ENCODE results near the gene SYNRG. TPM values are rescaled to one million over a fixed set of nuclear protein-coding genes. Genes with fewer than 3 reads are reported as not detected.

SYNRG gene
- polyA plus RNA-seq, 1 donor, result 33.2 TPM

GRCh38 chr17:37605081-37605480 lies 4.1 kb downstream of the SYNRG start:
- Histone ChIP-seq H3K27me3 (ENCODE audit: control insufficient read depth, insufficient read depth, low read length) (no peaks in the 10 kb centered on the region), H3K36me3 (ENCODE audit: control insufficient read depth, insufficient read depth, low read length) (peaks cover 6% of the 10 kb centered on the region), H3K9me3 (ENCODE audit: control insufficient read depth, low read depth, low read length) (no peaks in the 10 kb centered on the region), H3K4me3 (ENCODE audit: low read length) (no peak overlapping the region), H3K27ac (ENCODE audit: low read length) (no peak overlapping the region), H3K4me1 (ENCODE audit: control insufficient read depth, insufficient read depth, low read length) (peaks cover 2% of the 10 kb centered on the region)
- 94% methylated on average over 3 of the region's 4 CpGs for WGBS (ENCODE audit: insufficient coverage, low lambda C conversion rate)
- no peak for DNase-seq

GRCh38 chr17:37604556-37604955 lies 4.7 kb downstream of the SYNRG start:
- no peak for DNase-seq
- H3K36me3 ChIP-seq (ENCODE audit: control insufficient read depth, insufficient read depth, low read length), result peaks cover 8% of the 10 kb centered on the region
- H3K27me3 ChIP-seq (ENCODE audit: control insufficient read depth, insufficient read depth, low read length), result no peaks in the 10 kb centered on the region
- H3K9me3 ChIP-seq (ENCODE audit: control insufficient read depth, low read depth, low read length), result no peaks in the 10 kb centered on the region
- H3K4me1 ChIP-seq (ENCODE audit: control insufficient read depth, insufficient read depth, low read length), result no peaks in the 10 kb centered on the region
- no peak overlapping the region for H3K27ac ChIP-seq (ENCODE audit: low read length)
- H3K4me3 ChIP-seq (ENCODE audit: low read length), result no peak overlapping the region
- WGBS (ENCODE audit: insufficient coverage, low lambda C conversion rate), result no CpG with 5 or more reads among the region's 6 CpGs

DNA sequence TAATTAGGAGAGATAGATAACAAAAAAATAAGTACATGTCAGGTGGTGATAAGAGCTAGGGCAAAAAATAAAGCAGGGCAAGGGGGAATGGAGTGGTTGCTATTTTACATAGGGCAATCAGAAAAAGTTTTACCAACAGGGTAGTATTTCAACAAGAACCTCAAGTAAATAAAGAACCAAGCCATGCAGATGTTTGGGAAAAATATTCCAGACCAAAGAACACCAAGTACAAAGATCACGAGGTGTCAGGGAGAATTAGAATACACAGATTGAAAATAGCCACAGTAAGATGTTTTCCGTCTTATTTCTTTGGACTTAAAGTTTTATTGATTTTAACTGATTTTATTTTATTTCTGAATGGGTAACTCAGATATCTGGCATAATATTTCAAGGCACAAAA lies 11.1 kb downstream of the SYNRG start:
- no peaks in the 10 kb centered on the region for H3K9me3 ChIP-seq (ENCODE audit: control insufficient read depth, low read depth, low read length)
- WGBS (ENCODE audit: insufficient coverage, low lambda C conversion rate), result 84% methylated on average over 2 of the region's 2 CpGs
- peaks cover 49% of the 10 kb centered on the region for H3K36me3 ChIP-seq (ENCODE audit: control insufficient read depth, insufficient read depth, low read length)
- H3K4me1 ChIP-seq (ENCODE audit: control insufficient read depth, insufficient read depth, low read length), result no peaks in the 10 kb centered on the region
- DNase-seq, result no peak
- no peak overlapping the region for H3K4me3 ChIP-seq (ENCODE audit: low read length)
- no peaks in the 10 kb centered on the region for H3K27me3 ChIP-seq (ENCODE audit: control insufficient read depth, insufficient read depth, low read length)
- H3K27ac ChIP-seq (ENCODE audit: low read length), result no peak overlapping the region

GRCh38 chr17:37592291-37592690 lies 16.9 kb downstream of the SYNRG start:
- Histone ChIP-seq H3K4me3 (ENCODE audit: low read length) (no peak overlapping the region), H3K27me3 (ENCODE audit: control insufficient read depth, insufficient read depth, low read length) (no peaks in the 10 kb centered on the region), H3K9me3 (ENCODE audit: control insufficient read depth, low read depth, low read length) (no peaks in the 10 kb centered on the region), H3K4me1 (ENCODE audit: control insufficient read depth, insufficient read depth, low read length) (no peaks in the 10 kb centered on the region), H3K27ac (ENCODE audit: low read length) (no peak overlapping the region), H3K36me3 (ENCODE audit: control insufficient read depth, insufficient read depth, low read length) (peaks cover 38% of the 10 kb centered on the region)
- no peak for DNase-seq
- 94% methylated on average over 5 of the region's 6 CpGs for WGBS (ENCODE audit: insufficient coverage, low lambda C conversion rate)

DNA sequence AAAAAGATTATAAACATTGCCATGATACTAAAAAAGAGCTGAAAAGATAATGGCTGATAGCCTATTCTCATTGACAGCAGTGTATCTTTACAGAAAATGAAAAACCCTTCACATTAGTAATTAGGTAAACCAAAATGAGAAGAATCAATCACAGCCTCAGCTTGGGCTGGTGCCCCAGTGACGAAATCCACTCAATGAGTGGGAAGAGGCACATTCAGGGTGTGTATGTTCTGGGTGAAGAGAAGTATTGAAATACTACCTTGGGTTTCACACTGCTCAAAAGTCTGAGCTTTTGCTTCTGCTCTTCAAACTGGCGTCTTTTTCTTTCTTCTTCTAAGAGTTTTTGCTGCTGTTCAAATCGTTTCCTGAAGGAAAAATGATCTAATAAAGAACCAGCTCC lies 24.2 kb downstream of the SYNRG start:
- Histone ChIP-seq H3K27me3 (ENCODE audit: control insufficient read depth, insufficient read depth, low read length) (no peaks in the 10 kb centered on the region), H3K4me3 (ENCODE audit: low read length) (no peak overlapping the region), H3K27ac (ENCODE audit: low read length) (no peak overlapping the region), H3K36me3 (ENCODE audit: control insufficient read depth, insufficient read depth, low read length) (peaks cover 44% of the 10 kb centered on the region), H3K4me1 (ENCODE audit: control insufficient read depth, insufficient read depth, low read length) (no peaks in the 10 kb centered on the region), H3K9me3 (ENCODE audit: control insufficient read depth, low read depth, low read length) (no peaks in the 10 kb centered on the region)
- 100% methylated on average over 2 of the region's 3 CpGs for WGBS (ENCODE audit: insufficient coverage, low lambda C conversion rate)
- no peak for DNase-seq

- H3K27me3 ChIP-seq (ENCODE audit: control insufficient read depth, insufficient read depth, low read length), result no peaks in the 10 kb centered on the region
- peaks cover 30% of the 10 kb centered on the region for H3K36me3 ChIP-seq (ENCODE audit: control insufficient read depth, insufficient read depth, low read length)
- no peaks in the 10 kb centered on the region for H3K4me1 ChIP-seq (ENCODE audit: control insufficient read depth, insufficient read depth, low read length)
- H3K27ac ChIP-seq (ENCODE audit: low read length), result no peak overlapping the region
- no peak overlapping the region for H3K4me3 ChIP-seq (ENCODE audit: low read length)
- no peak for DNase-seq
- WGBS (ENCODE audit: insufficient coverage, low lambda C conversion rate), result 83% methylated on average over 2 of the region's 3 CpGs
- no peaks in the 10 kb centered on the region for H3K9me3 ChIP-seq (ENCODE audit: control insufficient read depth, low read depth, low read length)
These were observed 32.9 kb downstream of the SYNRG start for GRCh38 chr17:37576281-37576680.

DNA sequence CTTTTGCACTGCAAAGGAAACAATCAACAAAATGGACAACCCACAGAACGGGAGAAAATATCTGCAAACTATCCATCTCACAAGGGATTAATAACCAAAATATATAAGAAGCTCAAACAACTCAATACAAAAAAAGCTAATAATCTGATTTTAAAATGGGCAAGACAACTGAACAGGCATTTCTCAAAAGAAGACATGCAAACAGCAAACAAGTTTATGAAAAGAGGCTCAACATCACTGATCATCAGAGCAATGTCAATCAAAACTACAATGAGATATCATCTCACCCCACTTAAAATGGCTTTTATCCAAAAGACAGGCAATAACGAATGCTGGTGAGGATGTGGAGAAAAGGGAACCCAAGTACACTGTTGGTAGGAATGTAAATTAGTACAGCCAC lies 34.8 kb downstream of the SYNRG start:
- Histone ChIP-seq H3K9me3 (ENCODE audit: control insufficient read depth, low read depth, low read length) (no peaks in the 10 kb centered on the region), H3K27ac (ENCODE audit: low read length) (no peak overlapping the region), H3K4me3 (ENCODE audit: low read length) (no peak overlapping the region), H3K27me3 (ENCODE audit: control insufficient read depth, insufficient read depth, low read length) (no peaks in the 10 kb centered on the region), H3K36me3 (ENCODE audit: control insufficient read depth, insufficient read depth, low read length) (peaks cover 39% of the 10 kb centered on the region), H3K4me1 (ENCODE audit: control insufficient read depth, insufficient read depth, low read length) (no peaks in the 10 kb centered on the region)
- WGBS (ENCODE audit: insufficient coverage, low lambda C conversion rate), result no CpG with 5 or more reads among the region's 2 CpGs
- DNase-seq, result no peak

GRCh38 chr17:37571674-37572073 lies 37.5 kb downstream of the SYNRG start:
- Histone ChIP-seq H3K36me3 (ENCODE audit: control insufficient read depth, insufficient read depth, low read length) (peaks cover 53% of the 10 kb centered on the region), H3K9me3 (ENCODE audit: control insufficient read depth, low read depth, low read length) (no peaks in the 10 kb centered on the region), H3K27me3 (ENCODE audit: control insufficient read depth, insufficient read depth, low read length) (no peaks in the 10 kb centered on the region), H3K4me3 (ENCODE audit: low read length) (no peak overlapping the region), H3K4me1 (ENCODE audit: control insufficient read depth, insufficient read depth, low read length) (no peaks in the 10 kb centered on the region), H3K27ac (ENCODE audit: low read length) (no peak overlapping the region)
- no peak for DNase-seq
- WGBS (ENCODE audit: insufficient coverage, low lambda C conversion rate), result no CpG with 5 or more reads among the region's 3 CpGs

GRCh38 chr17:37570527-37571093 lies 38.6 kb downstream of the SYNRG start:
- WGBS (ENCODE audit: insufficient coverage, low lambda C conversion rate), result 93% methylated on average over 3 of the region's 8 CpGs
- DNase-seq, result peak; percentile 5 to 21

GRCh38 chr17:37568350-37569053 lies 40.7 kb downstream of the SYNRG start:
- Histone ChIP-seq H3K9me3 (ENCODE audit: control insufficient read depth, low read depth, low read length) (no peaks in the 10 kb centered on the region), H3K36me3 (ENCODE audit: control insufficient read depth, insufficient read depth, low read length) (peaks cover 59% of the 10 kb centered on the region), H3K4me1 (ENCODE audit: control insufficient read depth, insufficient read depth, low read length) (no peaks in the 10 kb centered on the region), H3K4me3 (ENCODE audit: low read length) (no peak overlapping the region), H3K27me3 (ENCODE audit: control insufficient read depth, insufficient read depth, low read length) (no peaks in the 10 kb centered on the region), H3K27ac (ENCODE audit: low read length) (no peak overlapping the region)
- 100% methylated on average over 1 of the region's 2 CpGs for WGBS (ENCODE audit: insufficient coverage, low lambda C conversion rate)
- DNase-seq, result no peak

More at GRCh38 chr17:37570527-37571093, 38.6 kb downstream of the SYNRG start:
- Histone ChIP-seq H3K36me3 (ENCODE audit: control insufficient read depth, insufficient read depth, low read length) (peaks cover 53% of the 10 kb centered on the region), H3K4me3 (ENCODE audit: low read length) (no peak overlapping the region), H3K27me3 (ENCODE audit: control insufficient read depth, insufficient read depth, low read length) (no peaks in the 10 kb centered on the region), H3K4me1 (ENCODE audit: control insufficient read depth, insufficient read depth, low read length) (no peaks in the 10 kb centered on the region), H3K27ac (ENCODE audit: low read length) (no peak overlapping the region), H3K9me3 (ENCODE audit: control insufficient read depth, low read depth, low read length) (no peaks in the 10 kb centered on the region)

DNA sequence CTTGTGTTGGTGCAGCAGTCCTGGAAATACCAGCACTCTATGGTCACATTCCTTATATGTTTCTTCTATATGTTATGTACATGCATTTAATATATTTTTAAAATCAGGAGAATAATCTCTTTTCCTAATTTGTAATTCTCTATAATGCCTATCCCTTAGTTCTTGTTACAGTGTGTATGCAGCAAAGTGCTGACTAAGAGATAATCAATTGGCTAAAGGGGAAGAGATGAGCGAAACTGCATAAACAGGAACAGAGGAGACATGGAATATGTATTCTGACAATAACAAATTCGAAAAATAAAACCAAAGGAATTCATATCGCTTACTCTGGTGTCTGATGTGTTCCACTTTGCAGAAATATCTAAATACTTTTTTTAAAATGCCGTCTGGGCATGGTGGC lies 41.7 kb downstream of the SYNRG start:
- Histone ChIP-seq H3K4me1 (ENCODE audit: control insufficient read depth, insufficient read depth, low read length) (no peaks in the 10 kb centered on the region), H3K36me3 (ENCODE audit: control insufficient read depth, insufficient read depth, low read length) (peaks cover 57% of the 10 kb centered on the region), H3K27ac (ENCODE audit: low read length) (no peak overlapping the region), H3K9me3 (ENCODE audit: control insufficient read depth, low read depth, low read length) (no peaks in the 10 kb centered on the region), H3K27me3 (ENCODE audit: control insufficient read depth, insufficient read depth, low read length) (no peaks in the 10 kb centered on the region), H3K4me3 (ENCODE audit: low read length) (no peak overlapping the region)
- no peak for DNase-seq
- 95% methylated on average over 3 of the region's 4 CpGs for WGBS (ENCODE audit: insufficient coverage, low lambda C conversion rate)

Measured in large intestine (tissue), 3 donors.